ENCODE measurements around the gene DLG4. TPM values are rescaled to one million over a fixed set of nuclear protein-coding genes. Genes with fewer than 3 reads are reported as not detected.

DLG4 gene
- total and polyA plus RNA-seq, 9 donors = 11.0 to 67.7 (median 28.3) TPM

GRCh38 chr17:7235693-7236665 lies 16.3 kb upstream of the DLG4 start:
- H3K36me3 ChIP-seq = no peaks in the 10 kb centered on the region
- no peak for TF ChIP-seq EP300 (IDR thresholded peaks at IDR 0.05)
- intact Hi-C loops (cut with DNase I) = no loop called here
- DNase-seq = peak in 2 of 5 donors; percentile 43 to 44
- 70 to 80% (median 76%) methylated on average over 22 of the region's 22 CpGs for WGBS, 3 donors
- H3K27ac ChIP-seq = no peak overlapping the region
- H3K27me3 ChIP-seq = no peaks in the 10 kb centered on the region
- no peaks in the 10 kb centered on the region for H3K9me3 ChIP-seq
- peaks cover 14% of the 10 kb centered on the region for H3K4me1 ChIP-seq (ENCODE audit: insufficient read depth)
- no peak overlapping the region for H3K4me3 ChIP-seq

GRCh38 chr17:7234083-7234951 lies 14.7 kb upstream of the DLG4 start, which contains the start of gene DVL2:
DVL2 (minus strand) TSS chr17:7234517; CDS start chr17:7234262, 255 bp downstream.
- peaks cover 10% of the 10 kb centered on the region for H3K4me1 ChIP-seq (ENCODE audit: insufficient read depth)
- H3K36me3 ChIP-seq = no peaks in the 10 kb centered on the region
- no peaks in the 10 kb centered on the region for H3K27me3 ChIP-seq
- intact Hi-C loops (cut with DNase I) = no loop called here
- DNase-seq = peak; percentile 96 to 97 (median 96)
- no peaks in the 10 kb centered on the region for H3K9me3 ChIP-seq
- peak within 1 kb of the TSS; percentile 85 for H3K4me3 ChIP-seq
- WGBS, 3 donors = 0 to 1% (median 0%) methylated on average over 30 to 72 of the region's 72 CpGs
- TF ChIP-seq POLR2A (IDR thresholded peaks at IDR 0.05) (peak; percentile 67), EP300 (IDR thresholded peaks at IDR 0.05) (no peak), CTCF (IDR thresholded peaks at IDR 0.05) (peak in 1 of 3 donors; percentile 22)
- peak within 1 kb of the TSS; percentile 75 to 82 for H3K27ac ChIP-seq

- Histone ChIP-seq H3K27ac (peak overlapping the region; percentile 75 to 82), H3K4me1 (ENCODE audit: insufficient read depth) (peaks cover 10% of the 10 kb centered on the region), H3K4me3 (peak overlapping the region; percentile 85), H3K36me3 (no peaks in the 10 kb centered on the region), H3K27me3 (no peaks in the 10 kb centered on the region), H3K9me3 (no peaks in the 10 kb centered on the region)
- DNase-seq = no peak
- WGBS, 3 donors = 0 to 1% (median 1%) methylated on average over 9 of the region's 9 CpGs
- no peak for TF ChIP-seq POLR2A (IDR thresholded peaks at IDR 0.05)
- TF ChIP-seq CTCF (IDR thresholded peaks at IDR 0.05) = no peak
- no peak for TF ChIP-seq EP300 (IDR thresholded peaks at IDR 0.05)
- intact Hi-C loops (cut with DNase I) = no loop called here
Measured at GRCh38 chr17:7233701-7234082, 14.1 kb upstream of the DLG4 start.

GRCh38 chr17:7232114-7232513 lies 12.5 kb upstream of the DLG4 start:
- no peak for TF ChIP-seq EP300 (IDR thresholded peaks at IDR 0.05)
- no peak for TF ChIP-seq POLR2A (IDR thresholded peaks at IDR 0.05)
- no peak for TF ChIP-seq CTCF (IDR thresholded peaks at IDR 0.05)
- Histone ChIP-seq H3K27ac (no peak overlapping the region), H3K9me3 (no peaks in the 10 kb centered on the region), H3K4me1 (ENCODE audit: insufficient read depth) (peaks cover 9% of the 10 kb centered on the region), H3K4me3 (no peak overlapping the region), H3K27me3 (no peaks in the 10 kb centered on the region), H3K36me3 (no peaks in the 10 kb centered on the region)
- intact Hi-C loops (cut with DNase I) = no loop called here
- WGBS, 3 donors = 66 to 75% (median 69%) methylated on average over 5 of the region's 5 CpGs
- no peak for DNase-seq

Measured in ovary (tissue), 9 donors.